Nephron (organoid): ENCODE data around the gene CCNO.

Experiments
- H3K27ac Mint-ChIP-seq, 3 experiments: 2 replicates each; pipeline ENCODE4 v1.8.0; 2020; ENCODE audit warnings: mixed read lengths in 3 of 3, mild to moderate bottlenecking in 2 of 3, moderate library complexity in 1 of 3
- H3K27me3 Mint-ChIP-seq: 2 replicates; pipeline ENCODE4 v1.8.0; 2021; ENCODE audit warnings: low read depth, mild to moderate bottlenecking, moderate library complexity, mixed read lengths
- H3K36me3 Mint-ChIP-seq: 2 replicates; pipeline ENCODE4 v1.8.0; 2020; ENCODE audit warnings: low read depth, mixed read lengths
- H3K4me1 Mint-ChIP-seq: 2 replicates; pipeline ENCODE4 v1.8.0; 2020; ENCODE audit warnings: mixed read lengths
- H3K4me3 Mint-ChIP-seq, 3 experiments: 2 replicates each; pipeline ENCODE4 v1.8.0; 2020; ENCODE audit warnings: mild to moderate bottlenecking in 3 of 3, mixed read lengths in 3 of 3, moderate library complexity in 2 of 3
- H3K9me3 Mint-ChIP-seq: 2 replicates; pipeline ENCODE4 v1.8.0; 2020; ENCODE audit warnings: mixed read lengths
- TF ChIP-seq, protein P1 (sequence below), 3 experiments: fragments of 200-600 bp; sonication (generic); IDR thresholded peaks; one replicate each; pipeline ENCODE4 v1.5.0; 2021; ENCODE audit warnings: antibody characterized with exemption in 3 of 3; ENCODE audit not compliant: unreplicated experiment in 3 of 3

The CCNO gene

GRCh38 chr5:55225346-55225745, 8.1 kb downstream of the CCNO start:
- peak overlapping the region in 1 of 3 experiments; percentile 43 for H3K4me3 Mint-ChIP-seq
- H3K9me3 Mint-ChIP-seq: no peaks in the 10 kb centered on the region
- peaks cover 23% of the 10 kb centered on the region for H3K4me1 Mint-ChIP-seq
- H3K36me3 Mint-ChIP-seq: no peaks in the 10 kb centered on the region
- TF ChIP-seq, protein P1, sequence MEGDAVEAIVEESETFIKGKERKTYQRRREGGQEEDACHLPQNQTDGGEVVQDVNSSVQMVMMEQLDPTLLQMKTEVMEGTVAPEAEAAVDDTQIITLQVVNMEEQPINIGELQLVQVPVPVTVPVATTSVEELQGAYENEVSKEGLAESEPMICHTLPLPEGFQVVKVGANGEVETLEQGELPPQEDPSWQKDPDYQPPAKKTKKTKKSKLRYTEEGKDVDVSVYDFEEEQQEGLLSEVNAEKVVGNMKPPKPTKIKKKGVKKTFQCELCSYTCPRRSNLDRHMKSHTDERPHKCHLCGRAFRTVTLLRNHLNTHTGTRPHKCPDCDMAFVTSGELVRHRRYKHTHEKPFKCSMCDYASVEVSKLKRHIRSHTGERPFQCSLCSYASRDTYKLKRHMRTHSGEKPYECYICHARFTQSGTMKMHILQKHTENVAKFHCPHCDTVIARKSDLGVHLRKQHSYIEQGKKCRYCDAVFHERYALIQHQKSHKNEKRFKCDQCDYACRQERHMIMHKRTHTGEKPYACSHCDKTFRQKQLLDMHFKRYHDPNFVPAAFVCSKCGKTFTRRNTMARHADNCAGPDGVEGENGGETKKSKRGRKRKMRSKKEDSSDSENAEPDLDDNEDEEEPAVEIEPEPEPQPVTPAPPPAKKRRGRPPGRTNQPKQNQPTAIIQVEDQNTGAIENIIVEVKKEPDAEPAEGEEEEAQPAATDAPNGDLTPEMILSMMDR (IDR thresholded peaks at IDR 0.05; ENCODE audit: unreplicated experiment in 3 of 3): no peak
- peaks cover 95% of the 10 kb centered on the region for H3K27me3 Mint-ChIP-seq
- H3K27ac Mint-ChIP-seq: no peak overlapping the region

DNA sequence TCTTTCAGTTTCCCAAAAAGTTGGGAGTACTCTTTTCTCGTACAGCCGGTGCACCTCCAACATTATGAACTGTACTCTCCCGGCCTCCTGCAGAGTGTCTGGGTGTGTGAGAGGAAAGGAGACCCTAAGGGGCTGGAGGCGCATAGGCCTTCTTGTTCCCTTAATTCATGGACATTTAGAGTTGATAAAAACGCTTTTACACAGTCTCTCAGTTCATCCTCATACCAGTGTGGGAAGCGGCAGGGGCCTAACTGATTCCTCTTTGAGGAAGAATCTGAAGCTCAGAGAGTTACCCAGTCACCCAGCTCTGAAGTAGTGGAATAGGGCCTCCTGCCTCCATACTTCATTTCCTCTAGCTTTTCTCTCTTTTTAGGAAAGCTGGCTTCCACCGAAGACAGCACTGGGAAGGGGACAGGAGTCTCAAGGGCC, 9.6 kb downstream of the CCNO start:
- TF ChIP-seq, protein P1 (IDR thresholded peaks at IDR 0.05; ENCODE audit: unreplicated experiment in 3 of 3): no peak
- Mint-ChIP-seq H3K9me3 (no peaks in the 10 kb centered on the region), H3K27ac (no peak overlapping the region), H3K4me1 (peaks cover 25% of the 10 kb centered on the region), H3K4me3 (peak overlapping the region; percentile 47 to 63 (median 54)), H3K36me3 (no peaks in the 10 kb centered on the region), H3K27me3 (peaks cover 95% of the 10 kb centered on the region)

GRCh38 chr5:55222985-55223811, 10.2 kb downstream of the CCNO start:
- H3K9me3 Mint-ChIP-seq: no peaks in the 10 kb centered on the region
- H3K27me3 Mint-ChIP-seq: peaks cover 95% of the 10 kb centered on the region
- peak overlapping the region; percentile 46 to 63 (median 54) for H3K4me3 Mint-ChIP-seq
- no peaks in the 10 kb centered on the region for H3K36me3 Mint-ChIP-seq
- H3K4me1 Mint-ChIP-seq: peaks cover 27% of the 10 kb centered on the region
- TF ChIP-seq, protein P1 (IDR thresholded peaks at IDR 0.05; ENCODE audit: unreplicated experiment in 3 of 3): no peak
- H3K27ac Mint-ChIP-seq: no peak overlapping the region

DNA sequence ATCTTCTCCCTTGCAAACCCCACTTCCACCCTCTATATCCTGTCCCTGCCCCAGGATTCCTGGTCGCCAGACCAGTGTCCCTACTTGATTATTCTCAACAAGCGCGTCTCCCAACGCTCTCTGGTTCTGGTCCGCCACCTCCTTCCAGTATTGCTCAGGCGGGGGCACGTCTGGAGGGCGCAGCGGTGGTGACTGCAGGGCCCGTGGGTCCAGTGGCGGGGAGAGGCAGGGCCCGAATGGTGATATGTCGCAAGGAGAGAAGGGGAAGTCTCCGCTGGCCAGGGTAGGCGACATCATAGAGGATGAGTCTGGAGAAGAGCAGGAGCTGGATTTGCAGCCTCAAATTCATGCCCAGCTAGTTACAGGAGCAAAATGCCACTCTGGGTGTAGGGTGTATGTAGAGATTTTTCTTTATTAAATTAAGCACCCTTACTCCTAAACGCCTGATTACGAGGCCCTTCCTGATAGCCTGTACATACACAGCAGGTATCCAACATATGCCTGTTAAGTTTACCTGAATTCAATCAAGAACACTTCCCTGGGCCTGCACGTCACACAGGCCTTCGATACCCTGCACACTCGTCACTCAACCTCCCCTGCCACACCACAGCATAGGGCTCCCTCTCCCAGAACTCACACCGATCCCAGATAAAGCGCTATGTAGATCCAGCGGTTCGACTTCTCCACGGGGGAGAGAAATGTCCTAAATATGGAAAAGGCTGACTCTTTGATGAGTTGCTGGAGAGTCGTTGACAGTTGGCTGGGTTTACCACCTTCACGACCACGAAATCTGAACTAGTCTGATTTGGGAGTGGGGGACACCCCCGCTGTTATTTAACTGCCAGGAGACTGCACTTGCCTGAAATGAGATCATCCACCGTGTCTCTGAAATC, 11.1 kb downstream of the CCNO start:
- Mint-ChIP-seq H3K27me3 (peaks cover 95% of the 10 kb centered on the region), H3K9me3 (no peaks in the 10 kb centered on the region), H3K36me3 (no peaks in the 10 kb centered on the region), H3K4me1 (peaks cover 20% of the 10 kb centered on the region), H3K27ac (no peak overlapping the region), H3K4me3 (peak overlapping the region; percentile 24 to 47 (median 46))
- TF ChIP-seq, protein P1 (IDR thresholded peaks at IDR 0.05; ENCODE audit: unreplicated experiment in 3 of 3): no peak

DNA sequence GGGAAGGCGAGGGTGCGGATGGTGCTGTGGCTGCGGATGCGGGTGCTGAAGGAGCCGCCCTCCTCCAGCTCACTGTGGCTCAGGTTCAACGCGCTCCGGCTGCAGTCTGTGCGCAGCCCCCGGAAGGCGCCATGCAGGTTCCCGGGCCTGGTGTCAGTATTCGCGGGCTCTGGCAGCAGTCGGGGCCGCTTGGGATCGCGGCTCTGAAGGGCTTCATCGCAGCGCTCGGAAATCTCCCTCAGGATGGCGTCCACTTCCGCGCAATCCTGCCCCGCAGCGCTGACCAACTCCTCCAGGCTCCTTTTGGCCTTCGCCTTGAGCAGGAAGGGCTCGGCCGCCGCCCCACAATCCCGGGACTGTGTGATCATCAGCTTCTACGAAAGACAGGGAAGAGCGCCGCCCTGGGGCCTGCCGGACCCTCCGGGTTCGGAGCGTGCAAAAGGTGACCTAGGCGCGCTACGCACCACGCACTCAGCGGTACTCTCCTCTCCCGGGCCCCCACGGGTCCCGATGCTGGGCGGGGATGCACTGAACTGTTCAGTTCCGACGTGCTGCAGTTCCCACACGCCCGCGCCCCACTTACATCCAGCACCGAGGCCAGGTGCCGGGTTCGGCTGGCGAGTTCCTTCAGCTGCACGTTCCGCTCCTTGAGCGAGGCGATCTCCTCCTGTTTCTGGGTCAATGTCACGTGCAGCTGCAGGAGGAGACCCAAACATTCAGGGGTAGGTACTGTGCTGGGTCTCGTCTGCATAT, 12.8 kb downstream of the CCNO start:
- peaks cover 20% of the 10 kb centered on the region for H3K4me1 Mint-ChIP-seq
- H3K36me3 Mint-ChIP-seq: no peaks in the 10 kb centered on the region
- peaks cover 89% of the 10 kb centered on the region for H3K27me3 Mint-ChIP-seq
- no peaks in the 10 kb centered on the region for H3K9me3 Mint-ChIP-seq
- H3K27ac Mint-ChIP-seq: no peak overlapping the region
- TF ChIP-seq, protein P1 (IDR thresholded peaks at IDR 0.05; ENCODE audit: unreplicated experiment in 3 of 3): no peak
- H3K4me3 Mint-ChIP-seq: peak overlapping the region; percentile 65 to 77 (median 77)
